Fibroblast of pulmonary artery (primary cell): ENCODE measurements around the gene SACS.
A peak's percentile ranks its signal among the peaks of the same experiment; 100 is the strongest.

Source experiments
- DNase-seq: peaks from one replicate; pipeline ENCODE4 v3.0.0-alpha.2; 2010; ENCODE audit warnings: low read depth
- H3K4me3 ChIP-seq: replicated peaks from 2 replicates; pipeline ENCODE4 v1.5.1; 2011; ENCODE audit warnings: low read depth, mild to moderate bottlenecking, control low read depth, low read length, moderate library complexity
- CTCF ChIP-seq: IDR thresholded peaks from 2 replicates; pipeline ENCODE4 v1.5.1; 2011; ENCODE audit warnings: mild to moderate bottlenecking, control low read depth, low read length, inconsistent platforms; ENCODE audit errors: missing control alignments

Gene SACS, protein sequence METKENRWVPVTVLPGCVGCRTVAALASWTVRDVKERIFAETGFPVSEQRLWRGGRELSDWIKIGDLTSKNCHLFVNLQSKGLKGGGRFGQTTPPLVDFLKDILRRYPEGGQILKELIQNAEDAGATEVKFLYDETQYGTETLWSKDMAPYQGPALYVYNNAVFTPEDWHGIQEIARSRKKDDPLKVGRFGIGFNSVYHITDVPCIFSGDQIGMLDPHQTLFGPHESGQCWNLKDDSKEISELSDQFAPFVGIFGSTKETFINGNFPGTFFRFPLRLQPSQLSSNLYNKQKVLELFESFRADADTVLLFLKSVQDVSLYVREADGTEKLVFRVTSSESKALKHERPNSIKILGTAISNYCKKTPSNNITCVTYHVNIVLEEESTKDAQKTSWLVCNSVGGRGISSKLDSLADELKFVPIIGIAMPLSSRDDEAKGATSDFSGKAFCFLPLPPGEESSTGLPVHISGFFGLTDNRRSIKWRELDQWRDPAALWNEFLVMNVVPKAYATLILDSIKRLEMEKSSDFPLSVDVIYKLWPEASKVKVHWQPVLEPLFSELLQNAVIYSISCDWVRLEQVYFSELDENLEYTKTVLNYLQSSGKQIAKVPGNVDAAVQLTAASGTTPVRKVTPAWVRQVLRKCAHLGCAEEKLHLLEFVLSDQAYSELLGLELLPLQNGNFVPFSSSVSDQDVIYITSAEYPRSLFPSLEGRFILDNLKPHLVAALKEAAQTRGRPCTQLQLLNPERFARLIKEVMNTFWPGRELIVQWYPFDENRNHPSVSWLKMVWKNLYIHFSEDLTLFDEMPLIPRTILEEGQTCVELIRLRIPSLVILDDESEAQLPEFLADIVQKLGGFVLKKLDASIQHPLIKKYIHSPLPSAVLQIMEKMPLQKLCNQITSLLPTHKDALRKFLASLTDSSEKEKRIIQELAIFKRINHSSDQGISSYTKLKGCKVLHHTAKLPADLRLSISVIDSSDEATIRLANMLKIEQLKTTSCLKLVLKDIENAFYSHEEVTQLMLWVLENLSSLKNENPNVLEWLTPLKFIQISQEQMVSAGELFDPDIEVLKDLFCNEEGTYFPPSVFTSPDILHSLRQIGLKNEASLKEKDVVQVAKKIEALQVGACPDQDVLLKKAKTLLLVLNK (N-terminal part only)

GRCh38 chr13:23433171-23434153 lies at the start of gene SACS:
Gene SACS, minus strand, starts transcription at chr13:23433702. Its CDS starts 22,463 bp downstream, at chr13:23411239.
- peak within 1 kb of the TSS; percentile 69 for H3K4me3 ChIP-seq
- peak; percentile 48 for DNase-seq
- TF ChIP-seq CTCF, result no peak

- DNase-seq, result no peak
- no peak for TF ChIP-seq CTCF
- H3K4me3 ChIP-seq, result no peak overlapping the region
Measured at GRCh38 chr13:23480324-23480723, 46.8 kb upstream of the SACS start.

GRCh38 chr13:23477101-23477500 lies 43.6 kb upstream of the SACS start:
- H3K4me3 ChIP-seq, result no peak overlapping the region
- peak; percentile 24 for DNase-seq
- no peak for TF ChIP-seq CTCF

GRCh38 chr13:23473221-23473620 lies 39.7 kb upstream of the SACS start:
- TF ChIP-seq CTCF, result no peak
- no peak for DNase-seq

GRCh38 chr13:23472189-23472588 lies 38.7 kb upstream of the SACS start:
- H3K4me3 ChIP-seq, result no peak overlapping the region
- no peak for TF ChIP-seq CTCF
- peak; percentile 24 for DNase-seq

More at GRCh38 chr13:23473221-23473620, 39.7 kb upstream of the SACS start:
- no peak overlapping the region for H3K4me3 ChIP-seq
